Measurements from ENCODE around the gene COX7A1.

The COX7A1 gene

DNA sequence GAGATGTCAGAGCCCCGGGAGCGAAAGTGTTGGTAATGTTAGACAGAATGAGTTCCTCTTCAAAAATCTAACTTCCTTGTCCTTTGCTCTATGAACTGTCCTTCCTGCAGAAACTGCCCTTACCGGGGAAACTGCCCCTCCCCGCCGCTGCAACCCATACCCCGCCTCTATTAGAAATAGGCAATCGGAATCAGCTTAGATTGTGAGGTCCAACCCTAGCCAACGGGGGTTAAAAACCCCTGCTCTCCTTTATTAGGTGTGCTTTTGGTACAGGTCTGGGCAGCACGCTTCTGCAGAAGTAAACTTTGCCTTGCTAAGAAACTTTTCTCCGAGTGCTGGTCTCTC is 23.9 kb downstream of the COX7A1 start:
- WGBS, 2 experiments: 23 to 29% methylated on average over 10 of the region's 10 CpGs
- Histone ChIP-seq H3K36me3 (ENCODE audit: control insufficient read depth, insufficient read depth, low read length) (peaks cover 5% of the 10 kb centered on the region), H3K27ac (ENCODE audit: insufficient read depth, low read depth, low read length, poor library complexity, severe bottlenecking) (peak overlapping the region; percentile 85), H3K4me3 (ENCODE audit: insufficient read depth, low read depth, low read length) (peak overlapping the region; percentile 53), H3K9me3 (ENCODE audit: control insufficient read depth, low read length) (no peaks in the 10 kb centered on the region), H3K27me3 (ENCODE audit: control insufficient read depth, insufficient read depth, low read length, poor library complexity, severe bottlenecking) (no peaks in the 10 kb centered on the region), H3K4me1 (ENCODE audit: control insufficient read depth, insufficient read depth, low read length) (no peaks in the 10 kb centered on the region)

DNA sequence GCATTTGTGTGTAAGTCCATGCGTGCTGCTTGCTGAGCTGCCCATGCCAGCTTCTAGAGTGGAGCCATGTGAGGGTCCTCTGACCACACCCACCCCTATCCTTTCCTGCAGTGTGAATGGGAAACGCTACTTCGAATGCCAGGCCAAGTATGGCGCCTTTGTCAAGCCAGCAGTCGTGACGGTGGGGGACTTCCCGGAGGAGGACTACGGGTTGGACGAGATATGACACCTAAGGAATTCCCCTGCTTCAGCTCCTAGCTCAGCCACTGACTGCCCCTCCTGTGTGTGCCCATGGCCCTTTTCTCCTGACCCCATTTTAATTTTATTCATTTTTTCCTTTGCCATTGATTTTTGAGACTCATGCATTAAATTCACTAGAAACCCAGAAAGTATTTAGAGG is 26.7 kb downstream of the COX7A1 start:
- no peak overlapping the region for H3K27ac ChIP-seq (ENCODE audit: insufficient read depth, low read depth, low read length, poor library complexity, severe bottlenecking)
- WGBS, 2 experiments: 94 to 95% methylated on average over 9 of the region's 9 CpGs
- H3K4me3 ChIP-seq (ENCODE audit: insufficient read depth, low read depth, low read length): no peak overlapping the region
- peaks cover 11% of the 10 kb centered on the region for H3K36me3 ChIP-seq (ENCODE audit: control insufficient read depth, insufficient read depth, low read length)
- H3K27me3 ChIP-seq (ENCODE audit: control insufficient read depth, insufficient read depth, low read length, poor library complexity, severe bottlenecking): no peaks in the 10 kb centered on the region
- H3K4me1 ChIP-seq (ENCODE audit: control insufficient read depth, insufficient read depth, low read length): no peaks in the 10 kb centered on the region
- H3K9me3 ChIP-seq (ENCODE audit: control insufficient read depth, low read length): no peaks in the 10 kb centered on the region

DNA sequence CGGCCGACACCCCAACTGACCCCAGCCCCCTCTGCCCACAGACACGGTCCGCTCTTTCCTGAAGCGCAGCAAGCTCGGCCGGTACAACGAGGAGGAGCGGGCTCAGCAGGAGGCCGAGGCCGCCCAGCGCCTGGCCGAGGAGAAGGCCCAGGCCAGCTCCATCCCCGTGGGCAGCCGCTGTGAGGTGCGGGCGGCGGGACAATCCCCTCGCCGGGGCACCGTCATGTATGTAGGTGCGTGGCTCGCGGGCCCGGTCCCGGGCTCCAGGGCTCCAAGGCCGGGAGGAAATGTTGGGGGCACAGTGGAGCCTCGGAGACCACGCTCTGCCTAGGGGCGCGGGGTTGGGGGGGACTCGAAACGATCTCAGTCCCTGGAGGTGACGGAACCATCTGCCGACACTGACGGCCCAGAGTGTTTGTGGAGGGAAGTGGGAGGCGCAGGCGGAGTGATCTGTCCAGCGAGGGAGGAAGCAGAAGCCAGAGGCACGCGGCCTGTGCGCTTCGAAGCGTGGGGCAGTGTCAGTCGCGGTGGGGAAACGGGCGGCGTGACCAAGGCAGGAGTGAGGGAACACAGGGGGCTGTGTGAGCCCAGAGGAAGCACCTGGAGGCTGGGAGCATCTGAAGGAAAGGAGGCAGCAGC is 30.6 kb downstream of the COX7A1 start:
- Histone ChIP-seq H3K36me3 (ENCODE audit: control insufficient read depth, insufficient read depth, low read length) (peaks cover 22% of the 10 kb centered on the region), H3K27me3 (ENCODE audit: control insufficient read depth, insufficient read depth, low read length, poor library complexity, severe bottlenecking) (no peaks in the 10 kb centered on the region)
- 92 to 93% methylated on average over 49 of the region's 49 CpGs for WGBS, 2 experiments

DNA sequence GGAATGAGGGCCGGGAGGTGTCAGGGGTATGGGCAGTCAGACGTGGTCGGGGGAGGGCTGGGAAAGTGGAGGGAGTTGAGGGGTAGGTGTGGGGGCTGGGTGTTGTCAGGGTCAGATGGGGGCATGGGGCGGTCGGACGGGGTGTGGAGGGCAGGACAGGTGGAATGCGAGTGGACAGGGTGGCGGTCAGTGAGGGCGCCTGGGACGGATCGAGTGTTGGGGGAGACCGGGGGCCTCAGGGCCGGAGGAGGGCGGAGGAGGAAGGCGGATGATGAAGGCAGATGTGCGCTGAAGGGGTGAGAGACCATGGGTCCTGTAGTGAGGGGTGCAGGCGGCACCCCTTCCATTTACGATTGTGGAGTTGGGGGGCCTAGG is 31.3 kb downstream of the COX7A1 start:
- Histone ChIP-seq H3K4me1 (ENCODE audit: control insufficient read depth, insufficient read depth, low read length) (peaks cover 7% of the 10 kb centered on the region), H3K4me3 (ENCODE audit: insufficient read depth, low read depth, low read length) (no peak overlapping the region), H3K9me3 (ENCODE audit: control insufficient read depth, low read length) (no peaks in the 10 kb centered on the region), H3K27ac (ENCODE audit: insufficient read depth, low read depth, low read length, poor library complexity, severe bottlenecking) (no peak overlapping the region), H3K36me3 (ENCODE audit: control insufficient read depth, insufficient read depth, low read length) (peaks cover 22% of the 10 kb centered on the region), H3K27me3 (ENCODE audit: control insufficient read depth, insufficient read depth, low read length, poor library complexity, severe bottlenecking) (no peaks in the 10 kb centered on the region)
- 95 to 96% methylated on average over 18 of the region's 18 CpGs for WGBS, 2 experiments

More for the DNA sequence above, 30.6 kb downstream of the COX7A1 start:
- Histone ChIP-seq H3K9me3 (ENCODE audit: control insufficient read depth, low read length) (no peaks in the 10 kb centered on the region), H3K4me3 (ENCODE audit: insufficient read depth, low read depth, low read length) (no peak overlapping the region), H3K27ac (ENCODE audit: insufficient read depth, low read depth, low read length, poor library complexity, severe bottlenecking) (no peak overlapping the region), H3K4me1 (ENCODE audit: control insufficient read depth, insufficient read depth, low read length) (peaks cover 4% of the 10 kb centered on the region)

DNA sequence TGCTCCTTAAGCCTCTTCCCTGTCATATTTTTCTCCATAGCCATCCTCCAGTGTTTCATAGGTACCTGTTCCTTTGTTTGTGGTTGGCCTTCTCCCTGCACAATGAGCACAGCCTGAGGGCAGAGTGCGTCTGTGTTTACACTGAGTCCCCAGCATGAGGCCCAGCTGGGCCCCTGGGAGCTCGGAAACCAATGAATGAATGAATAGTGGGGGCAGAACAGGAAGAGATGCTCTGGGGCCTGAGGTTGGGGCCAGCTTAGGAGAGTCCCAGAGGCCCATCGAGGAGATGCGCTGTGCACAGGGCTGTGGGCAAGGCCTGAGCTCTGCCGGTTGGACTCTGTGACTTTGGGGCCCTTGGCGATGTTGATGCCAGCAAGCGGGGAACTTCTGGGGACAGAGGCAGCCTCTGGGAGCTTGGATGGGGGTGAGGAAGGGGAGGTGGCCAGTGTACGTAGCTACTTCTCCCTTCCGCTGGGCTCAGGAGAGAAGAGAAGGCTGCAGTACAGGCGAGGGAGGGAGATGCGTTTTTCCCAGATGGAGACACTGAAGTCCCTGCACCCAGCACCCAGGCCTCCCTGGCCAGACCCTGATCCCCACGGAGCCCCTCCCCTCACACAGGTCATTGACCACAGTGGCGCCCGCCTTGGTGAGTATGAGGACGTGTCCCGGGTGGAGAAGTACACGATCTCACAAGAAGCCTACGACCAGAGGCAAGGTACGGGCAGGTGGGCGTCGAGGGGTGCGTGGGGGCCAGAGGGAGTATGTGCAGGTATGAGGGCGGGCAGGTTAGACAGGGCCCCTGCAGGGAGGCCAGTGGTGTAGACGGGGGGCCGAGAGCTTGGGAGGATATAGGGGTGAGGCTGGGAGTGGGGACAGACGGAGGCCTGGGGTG is 31.9 kb downstream of the COX7A1 start:
- H3K36me3 ChIP-seq (ENCODE audit: control insufficient read depth, insufficient read depth, low read length): peaks cover 22% of the 10 kb centered on the region
- WGBS, 2 experiments: 84 to 86% methylated on average over 26 of the region's 26 CpGs
- no peak overlapping the region for H3K4me3 ChIP-seq (ENCODE audit: insufficient read depth, low read depth, low read length)
- H3K4me1 ChIP-seq (ENCODE audit: control insufficient read depth, insufficient read depth, low read length): peaks cover 8% of the 10 kb centered on the region
- no peaks in the 10 kb centered on the region for H3K9me3 ChIP-seq (ENCODE audit: control insufficient read depth, low read length)
- no peaks in the 10 kb centered on the region for H3K27me3 ChIP-seq (ENCODE audit: control insufficient read depth, insufficient read depth, low read length, poor library complexity, severe bottlenecking)
- H3K27ac ChIP-seq (ENCODE audit: insufficient read depth, low read depth, low read length, poor library complexity, severe bottlenecking): no peak overlapping the region

DNA sequence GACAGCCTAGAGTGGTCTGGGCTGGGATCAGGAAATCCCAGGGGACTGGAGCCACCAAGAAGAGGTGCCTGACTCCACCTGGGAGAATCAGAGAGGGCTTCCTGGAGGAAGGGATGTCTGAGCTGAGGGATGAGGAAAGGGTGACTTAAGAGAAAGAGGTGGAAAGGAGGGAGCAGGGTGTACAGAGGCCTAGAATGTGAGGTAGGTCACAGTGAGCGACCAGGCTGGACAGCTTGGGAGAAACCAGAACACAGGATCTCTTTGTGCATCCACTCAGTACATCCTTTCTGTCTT is 36.0 kb downstream of the COX7A1 start:
- Histone ChIP-seq H3K27me3 (ENCODE audit: control insufficient read depth, insufficient read depth, low read length, poor library complexity, severe bottlenecking) (no peaks in the 10 kb centered on the region), H3K27ac (ENCODE audit: insufficient read depth, low read depth, low read length, poor library complexity, severe bottlenecking) (no peak overlapping the region), H3K4me3 (ENCODE audit: insufficient read depth, low read depth, low read length) (peak overlapping the region; percentile 87), H3K4me1 (ENCODE audit: control insufficient read depth, insufficient read depth, low read length) (peaks cover 18% of the 10 kb centered on the region), H3K9me3 (ENCODE audit: control insufficient read depth, low read length) (no peaks in the 10 kb centered on the region), H3K36me3 (ENCODE audit: control insufficient read depth, insufficient read depth, low read length) (peaks cover 11% of the 10 kb centered on the region)
- WGBS, 2 experiments: 90 to 96% methylated on average over 1 of the region's 1 CpG

DNA sequence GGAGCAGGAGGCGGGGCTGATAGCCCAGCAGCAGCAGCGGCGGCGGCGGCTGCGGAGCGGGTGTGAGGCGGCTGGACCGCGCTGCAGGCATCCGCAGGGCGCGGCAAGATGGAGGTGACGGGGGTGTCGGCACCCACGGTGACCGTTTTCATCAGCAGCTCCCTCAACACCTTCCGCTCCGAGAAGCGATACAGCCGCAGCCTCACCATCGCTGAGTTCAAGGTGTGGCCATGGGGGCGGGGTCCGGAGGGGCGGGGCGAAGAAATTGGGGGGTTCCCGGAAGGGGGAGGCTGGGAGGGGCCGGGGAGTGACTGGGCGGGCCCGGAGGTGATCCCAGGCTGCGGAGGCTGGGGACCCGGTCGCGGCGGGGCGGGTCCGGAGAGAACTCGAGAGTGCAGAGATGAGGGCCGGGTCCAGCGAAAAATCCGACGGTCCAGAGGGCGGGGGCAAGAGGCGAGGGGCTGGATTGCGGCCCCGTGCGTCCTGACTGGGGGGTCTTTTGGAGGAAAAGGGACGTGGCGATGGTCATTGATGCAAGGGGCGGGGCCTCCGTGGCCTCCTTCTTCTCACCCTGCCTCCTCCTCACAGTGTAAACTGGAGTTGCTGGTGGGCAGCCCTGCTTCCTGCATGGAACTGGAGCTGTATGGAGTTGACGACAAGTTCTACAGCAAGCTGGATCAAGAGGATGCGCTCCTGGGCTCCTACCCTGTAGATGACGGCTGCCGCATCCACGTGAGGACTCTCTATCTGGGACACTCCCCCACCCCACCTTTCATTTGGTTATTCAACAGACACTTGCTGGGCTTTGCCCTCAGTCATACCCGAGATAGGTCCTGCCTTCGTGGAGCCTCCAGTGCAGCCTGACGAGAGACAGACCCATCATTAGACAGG is 36.5 kb downstream of the COX7A1 start, which contains the start of gene TBCB:
TSS of gene TBCB (plus strand) at position 16 of the 891 bp plus-strand sequence. CDS start at position 109, 93 bp downstream.
- Histone ChIP-seq H3K27ac (ENCODE audit: insufficient read depth, low read depth, low read length, poor library complexity, severe bottlenecking) (peak within 1 kb of the TSS; percentile 88), H3K9me3 (ENCODE audit: control insufficient read depth, low read length) (no peaks in the 10 kb centered on the region), H3K4me1 (ENCODE audit: control insufficient read depth, insufficient read depth, low read length) (peaks cover 24% of the 10 kb centered on the region), H3K36me3 (ENCODE audit: control insufficient read depth, insufficient read depth, low read length) (peaks cover 11% of the 10 kb centered on the region), H3K4me3 (ENCODE audit: insufficient read depth, low read depth, low read length) (peak within 1 kb of the TSS; percentile 87), H3K27me3 (ENCODE audit: control insufficient read depth, insufficient read depth, low read length, poor library complexity, severe bottlenecking) (no peaks in the 10 kb centered on the region)
- 5 to 6% methylated on average over 59 of the region's 59 CpGs for WGBS, 2 experiments

DNA sequence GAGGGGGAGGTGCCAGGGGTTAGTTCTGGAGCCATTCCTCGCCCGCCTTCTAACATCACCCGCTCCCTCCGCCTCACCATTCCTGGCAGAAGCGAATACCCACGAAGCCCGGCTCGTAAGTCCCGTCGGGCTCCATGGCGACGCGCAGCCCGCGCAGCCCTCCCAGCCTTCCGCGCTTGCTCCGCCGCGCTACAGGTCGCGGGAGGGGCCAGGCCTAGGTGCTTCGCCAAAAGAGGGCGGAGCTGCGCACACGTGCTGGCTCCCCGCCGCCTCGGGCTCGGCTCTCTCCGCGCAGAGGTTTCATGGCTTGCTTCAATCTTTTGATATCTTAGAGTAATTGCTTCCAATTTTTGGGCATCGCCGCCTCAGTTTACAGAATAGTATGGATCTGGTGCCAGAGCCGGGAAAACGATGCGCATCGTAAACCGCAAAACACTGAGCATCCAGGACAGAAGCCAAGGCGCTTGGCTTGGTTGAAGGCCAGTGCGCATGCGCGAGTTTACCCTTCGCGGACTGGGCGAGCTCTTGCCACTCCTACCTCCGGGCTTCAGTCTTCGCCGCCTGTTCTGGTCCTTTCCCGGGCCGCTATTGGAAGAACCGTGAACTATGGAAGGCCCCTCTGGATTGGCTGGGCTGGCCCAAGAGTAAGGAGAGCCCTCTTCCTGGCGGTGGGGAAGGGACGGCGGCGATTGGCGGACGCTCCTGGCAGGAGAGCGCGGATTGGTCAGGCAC is 37.4 kb downstream of the COX7A1 start, which contains the start of gene POLR2I:
TSS of gene POLR2I (minus strand) at position 155 of the 732 bp plus-strand sequence. CDS start at position 136, 19 bp downstream.
- Histone ChIP-seq H3K36me3 (ENCODE audit: control insufficient read depth, insufficient read depth, low read length) (peaks cover 11% of the 10 kb centered on the region), H3K27ac (ENCODE audit: insufficient read depth, low read depth, low read length, poor library complexity, severe bottlenecking) (peak within 1 kb of the TSS; percentile 88)
- WGBS, 2 experiments: 0% methylated on average over 60 of the region's 60 CpGs

DNA sequence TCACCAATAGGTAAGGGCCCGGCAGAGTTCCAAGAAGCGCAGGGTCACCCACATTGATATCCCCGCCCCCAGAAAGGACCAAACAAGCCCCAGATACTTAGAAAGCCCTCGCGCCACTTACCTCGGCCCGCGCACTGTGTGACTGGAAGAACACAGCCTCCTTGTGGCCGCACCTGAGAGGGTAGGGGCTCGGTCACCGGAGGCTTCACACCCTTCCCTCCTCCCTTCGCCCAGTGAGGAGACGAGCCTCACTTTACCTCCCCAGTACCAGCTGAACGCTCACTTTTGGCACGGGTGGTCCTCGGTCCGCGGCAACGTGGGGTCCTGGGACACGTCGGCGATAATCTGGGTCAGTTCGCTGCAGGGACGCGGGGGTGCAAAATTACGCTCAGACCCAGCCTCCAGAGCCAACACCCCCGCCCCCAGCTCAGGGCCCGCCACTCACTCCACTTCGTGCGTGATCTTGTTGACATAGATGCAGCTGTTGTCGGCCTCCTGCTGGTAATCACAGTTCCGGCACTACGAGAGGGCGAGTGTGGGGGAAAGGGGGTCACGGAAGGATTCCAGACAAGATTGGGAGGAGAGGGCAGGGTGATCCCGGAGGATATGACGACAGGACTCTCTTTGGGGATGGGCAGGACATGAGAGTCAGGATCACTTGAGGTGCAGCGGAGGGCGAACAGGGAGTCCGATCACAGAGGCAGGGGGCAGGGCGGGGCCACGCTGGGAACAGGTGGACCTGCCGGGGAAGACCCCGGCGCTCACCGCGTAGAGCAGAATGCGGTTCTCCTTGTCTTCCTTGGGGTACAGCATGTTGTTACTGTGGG is 38.1 kb downstream of the COX7A1 start:
- peak overlapping the region; percentile 88 for H3K27ac ChIP-seq (ENCODE audit: insufficient read depth, low read depth, low read length, poor library complexity, severe bottlenecking)
- 12 to 13% methylated on average over 48 of the region's 48 CpGs for WGBS, 2 experiments
- H3K27me3 ChIP-seq (ENCODE audit: control insufficient read depth, insufficient read depth, low read length, poor library complexity, severe bottlenecking): no peaks in the 10 kb centered on the region
- H3K4me1 ChIP-seq (ENCODE audit: control insufficient read depth, insufficient read depth, low read length): peaks cover 20% of the 10 kb centered on the region
- H3K36me3 ChIP-seq (ENCODE audit: control insufficient read depth, insufficient read depth, low read length): peaks cover 10% of the 10 kb centered on the region
- no peaks in the 10 kb centered on the region for H3K9me3 ChIP-seq (ENCODE audit: control insufficient read depth, low read length)
- H3K4me3 ChIP-seq (ENCODE audit: insufficient read depth, low read depth, low read length): peak overlapping the region; percentile 87

More for the DNA sequence above, 37.4 kb downstream of the COX7A1 start, which contains the start of gene POLR2I:
- Histone ChIP-seq H3K27me3 (ENCODE audit: control insufficient read depth, insufficient read depth, low read length, poor library complexity, severe bottlenecking) (no peaks in the 10 kb centered on the region), H3K4me3 (ENCODE audit: insufficient read depth, low read depth, low read length) (peak within 1 kb of the TSS; percentile 87), H3K4me1 (ENCODE audit: control insufficient read depth, insufficient read depth, low read length) (peaks cover 20% of the 10 kb centered on the region), H3K9me3 (ENCODE audit: control insufficient read depth, low read length) (no peaks in the 10 kb centered on the region)
